A549 (cell line): Measurements from ENCODE around the gene CIART. TPM values are rescaled to one million over a fixed set of nuclear protein-coding genes. Genes with fewer than 3 reads are reported as not detected.

ENCODE experiments used
- ATAC-seq, 2 experiments: fragments of 200-7000 bp in 1 of 2; fragments of >200 bp in 1 of 2; cut with Nextera tagmentation in 1 of 2; cut with Tn5 transposase in 1 of 2; 3 replicates each; pipeline versions ENCODE4 v1.8.0 to v1.9.1; 2018 to 2020; ENCODE audit warnings: mild to moderate bottlenecking in 1 of 2, moderate library complexity in 1 of 2
- CTCF ChIA-PET: fragments of 300-600 bp; sonication (Branson Sonifier 250); formaldehyde crosslinking; extraction: SDS; loops from one replicate; lab custom pipeline; 2021; ENCODE audit warnings: antibody characterized with exemption, inconsistent platforms; lab: Yijun Ruan, JAX
- POLR2A ChIA-PET: fragments of 350-600 bp; formaldehyde crosslinking; extraction: SDS; loops from one replicate; lab custom pipeline; 2021; ENCODE audit warnings: antibody characterized with exemption, inconsistent platforms; lab: Yijun Ruan, JAX
- DNase-seq, 2 experiments: peaks; one replicate each; pipeline versions ENCODE4 v3.0.0 to v3.0.0-alpha.2; 2011 to 2016; ENCODE audit warnings: low read depth in 1 of 2, low spot score in 1 of 2
- FAIRE-seq: peaks from 2 replicates; lab custom pipeline; 2011; peaks lifted over from hg19 to GRCh38; lab: Jason Lieb, UNC
- H3K27ac ChIP-seq, 2 experiments: fragments of >200 bp; sonication (Bioruptor Twin); formaldehyde crosslinking; 3 replicates each; pipeline ENCODE4 v1.5.1; 2016 to 2017
- H3K4me1 ChIP-seq: fragments of >200 bp; sonication (Bioruptor Twin); formaldehyde crosslinking; 3 replicates; pipeline ENCODE4 v1.6.1; 2016
- H3K4me2 ChIP-seq: fragments of >200 bp; sonication (Bioruptor Twin); formaldehyde crosslinking; 3 replicates; pipeline ENCODE4 v1.6.1; 2016
- H3K4me3 ChIP-seq: fragments of >200 bp; sonication (Bioruptor Twin); formaldehyde crosslinking; 3 replicates; pipeline ENCODE4 v1.5.1; 2016
- H3K9me3 ChIP-seq: fragments of >200 bp; sonication (Bioruptor Twin); formaldehyde crosslinking; 3 replicates; pipeline ENCODE4 v1.6.1; 2016
- CHD4 ChIP-seq: fragments of 200-600 bp; sonication (generic); IDR thresholded peaks from 2 replicates; pipeline ENCODE4 v1.6.1; 2016; ENCODE audit warnings: antibody characterized with exemption, mild to moderate bottlenecking, borderline replicate concordance
- EP300 ChIP-seq, 2 experiments: fragments of >200 bp; sonication (Bioruptor Twin); formaldehyde crosslinking; IDR thresholded peaks; 2 replicates in 1 of 2; 3 replicates in 1 of 2; pipeline ENCODE4 v1.6.1; 2016 to 2017
- FOSL2 ChIP-seq, 2 experiments: fragments of 450-650 bp in 1 of 2; fragments of >200 bp in 1 of 2; sonication (Bioruptor Twin) in 1 of 2; formaldehyde crosslinking; IDR thresholded peaks; 2 replicates each; pipeline versions ENCODE4 v1.5.0 to v1.6.1; 2016 to 2020; ENCODE audit warnings: mild to moderate bottlenecking in 1 of 2, moderate library complexity in 1 of 2
- GATA3 ChIP-seq: IDR thresholded peaks from 2 replicates; pipeline ENCODE4 v1.6.1; 2012; ENCODE audit warnings: borderline replicate concordance
- HOXA7 ChIP-seq: fragments of 250-450 bp; sonication (Bioruptor Pico); IDR thresholded peaks from 2 replicates; pipeline ENCODE4 v1.5.0; 2020; ENCODE audit warnings: mild to moderate bottlenecking, moderate library complexity
- HOXB13 ChIP-seq: fragments of 250-450 bp; sonication (Bioruptor Pico); IDR thresholded peaks from 2 replicates; pipeline ENCODE4 v1.5.0; 2020; ENCODE audit warnings: low read depth, mild to moderate bottlenecking, moderate library complexity
- JUN ChIP-seq, 2 experiments: fragments of >200 bp; sonication (Bioruptor Twin); formaldehyde crosslinking; IDR thresholded peaks; 2 replicates in 1 of 2; 3 replicates in 1 of 2; pipeline ENCODE4 v1.6.1; 2016 to 2017
- JUNB ChIP-seq: fragments of >200 bp; sonication (Bioruptor Twin); formaldehyde crosslinking; IDR thresholded peaks from 2 replicates; pipeline ENCODE4 v1.6.1; 2016
- KDM5A ChIP-seq: fragments of 200-600 bp; sonication (generic); IDR thresholded peaks from 2 replicates; pipeline ENCODE4 v1.6.1; 2016; ENCODE audit warnings: antibody characterized with exemption, mild to moderate bottlenecking
- MAFK ChIP-seq: fragments of 450-650 bp; IDR thresholded peaks from 2 replicates; pipeline ENCODE4 v1.6.1; 2014; ENCODE audit not compliant: partially characterized antibody
- MAX ChIP-seq: IDR thresholded peaks from 2 replicates; pipeline ENCODE4 v1.6.1; 2012
- MAZ ChIP-seq: fragments of 150-350 bp; IDR thresholded peaks from 2 replicates; pipeline ENCODE4 v1.6.1; 2014; ENCODE audit warnings: antibody characterized with exemption, low read depth, low read length, borderline replicate concordance
- MYC ChIP-seq: IDR thresholded peaks from 2 replicates; pipeline ENCODE4 v1.6.1; 2012; ENCODE audit warnings: mild to moderate bottlenecking, inconsistent platforms, low read length, improper control_type of control experiment, borderline replicate concordance
- PHF8 ChIP-seq: fragments of 200-600 bp; sonication (generic); IDR thresholded peaks from 2 replicates; pipeline ENCODE4 v1.6.1; 2016; ENCODE audit warnings: low read depth, mild to moderate bottlenecking, antibody characterized with exemption, moderate library complexity, borderline replicate concordance
- POLR2A ChIP-seq: IDR thresholded peaks from 2 replicates; pipeline ENCODE4 v1.6.1; 2012; ENCODE audit warnings: mild to moderate bottlenecking, low read length
- ZFP36 ChIP-seq: fragments of 450-650 bp; IDR thresholded peaks from 2 replicates; pipeline ENCODE4 v1.6.1; 2014; ENCODE audit warnings: borderline replicate concordance; ENCODE audit not compliant: partially characterized antibody
- ZNF302 ChIP-seq: fragments of 250-450 bp; sonication (Bioruptor Pico); IDR thresholded peaks from 2 replicates; pipeline ENCODE4 v1.9.0; 2021; ENCODE audit warnings: inconsistent platforms, mild to moderate bottlenecking, moderate library complexity
- WGBS: methylation state at CpG from one replicate; pipeline ENCODE4 v1.1.6; 2017; ENCODE audit errors: missing lambda C conversion rate; 5-methylcytosine and 5-hydroxymethylcytosine counted together
- polyA plus RNA-seq, 4 experiments: library from polyadenylated mRNA; depleted of rRNA in 3 of 4; stranded (reverse); fragments of >200 nt; fragmentation: RNase III in 1 of 4; extraction: RNeasy Plus Mini Kit Qiagen cat#74134 plus additional on column Dnase treatment in 1 of 4; gene quantifications; 2 replicates in 3 of 4; 3 replicates in 1 of 4; pipeline ENCODE4 v1.2.3, GENCODE V29; 2011 to 2017
- TF ChIP-seq, protein P1 (sequence below): IDR thresholded peaks from 2 replicates; pipeline ENCODE4 v1.6.1; 2012; ENCODE audit warnings: low read depth, borderline replicate concordance
- TF ChIP-seq, protein P2 (sequence below): IDR thresholded peaks from 2 replicates; pipeline ENCODE4 v1.6.1; 2012
- TF ChIP-seq, protein P3 (sequence below): fragments of >200 bp; sonication (Bioruptor Twin); formaldehyde crosslinking; IDR thresholded peaks from 3 replicates; pipeline ENCODE4 v1.6.1; 2016

CIART gene
- polyA plus RNA-seq, 2 of the 4 experiments (the other 2 are of a cell fraction) = 0.48 to 1.3 TPM

GRCh38 chr1:150235294-150235851 is 47.0 kb upstream of the CIART start:
- DNase-seq = peak in 1 of 2 experiments; percentile 47
- TF ChIP-seq, protein P1, sequence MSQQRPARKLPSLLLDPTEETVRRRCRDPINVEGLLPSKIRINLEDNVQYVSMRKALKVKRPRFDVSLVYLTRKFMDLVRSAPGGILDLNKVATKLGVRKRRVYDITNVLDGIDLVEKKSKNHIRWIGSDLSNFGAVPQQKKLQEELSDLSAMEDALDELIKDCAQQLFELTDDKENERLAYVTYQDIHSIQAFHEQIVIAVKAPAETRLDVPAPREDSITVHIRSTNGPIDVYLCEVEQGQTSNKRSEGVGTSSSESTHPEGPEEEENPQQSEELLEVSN = 0 out of 2 replicates have a peak, but pooled peaks have one; percentile 6
- no peak for TF ChIP-seq MAFK
- Histone ChIP-seq H3K27ac (peak overlapping the region; percentile 87 to 98), H3K4me3 (peak overlapping the region; percentile 77), H3K4me2 (peak overlapping the region; percentile 89), H3K4me1 (peaks cover 15% of the 10 kb centered on the region), H3K9me3 (no peaks in the 10 kb centered on the region)
- FAIRE-seq = no peak
- CTCF ChIA-PET = interaction anchor here (0.7 kb wide), 1 partner anchor 1132 kb away, joined by 3 read pairs; no protein-coding TSS in a partner anchor
- peak; percentile 2 to 7; a peak in 2 of 6 replicates for ATAC-seq
- under 1% methylated on average over 26 of the region's 27 CpGs for WGBS
- POLR2A ChIA-PET = interaction anchor here (0.6 to 1.0 kb wide), 4 partner anchors 11 to 394 kb away, joined by 3 read pairs; partner anchors contain the start of gene ENSA

- peak within 1 kb of the TSS; percentile 87 to 98 for H3K27ac ChIP-seq
- H3K4me2 ChIP-seq = peak within 1 kb of the TSS; percentile 89
- peak; percentile 91 for ATAC-seq
- CTCF ChIA-PET = interaction anchor here (0.6 to 1.6 kb wide), 3 partner anchors 17 to 26 kb away, joined by 3 to 10 read pairs (median 4); no protein-coding TSS in a partner anchor
- TF ChIP-seq, protein P2, sequence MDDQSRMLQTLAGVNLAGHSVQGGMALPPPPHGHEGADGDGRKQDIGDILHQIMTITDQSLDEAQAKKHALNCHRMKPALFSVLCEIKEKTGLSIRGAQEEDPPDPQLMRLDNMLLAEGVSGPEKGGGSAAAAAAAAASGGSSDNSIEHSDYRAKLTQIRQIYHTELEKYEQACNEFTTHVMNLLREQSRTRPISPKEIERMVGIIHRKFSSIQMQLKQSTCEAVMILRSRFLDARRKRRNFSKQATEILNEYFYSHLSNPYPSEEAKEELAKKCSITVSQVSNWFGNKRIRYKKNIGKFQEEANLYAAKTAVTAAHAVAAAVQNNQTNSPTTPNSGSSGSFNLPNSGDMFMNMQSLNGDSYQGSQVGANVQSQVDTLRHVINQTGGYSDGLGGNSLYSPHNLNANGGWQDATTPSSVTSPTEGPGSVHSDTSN = peak; percentile 93
- TF ChIP-seq KDM5A (0 out of 2 replicates have a peak, but pooled peaks have one; percentile 14), HOXB13 (CRISPR knock-in tag) (0 out of 2 replicates have a peak, but pooled peaks have one; percentile 47), POLR2A (peak; percentile 96), EP300 (IDR thresholded peaks at IDR 0.05) (no peak), CHD4 (no peak), MAZ (peak; percentile 35; the same call in 1 of the 2 replicates), ZFP36 (no peak), PHF8 (0 out of 2 replicates have a peak, but pooled peaks have one; percentile 10), JUNB (no peak), MAX (peak; percentile 86), JUN (IDR thresholded peaks at IDR 0.05) (peak; percentile 60 to 93; a peak in 4 of 5 replicates), ZNF302 (CRISPR knock-in tag) (no peak), GATA3 (peak; percentile 76), HOXA7 (CRISPR knock-in tag) (peak; percentile 45; the same call in 1 of the 2 replicates), FOSL2 (IDR thresholded peaks at IDR 0.05) (no peak), FOSL2 (CRISPR knock-in tag; IDR thresholded peaks at IDR 0.05) (0 out of 2 replicates have a peak, but pooled peaks have one; percentile 22), MYC (peak; percentile 37)
- TF ChIP-seq, protein P3, sequence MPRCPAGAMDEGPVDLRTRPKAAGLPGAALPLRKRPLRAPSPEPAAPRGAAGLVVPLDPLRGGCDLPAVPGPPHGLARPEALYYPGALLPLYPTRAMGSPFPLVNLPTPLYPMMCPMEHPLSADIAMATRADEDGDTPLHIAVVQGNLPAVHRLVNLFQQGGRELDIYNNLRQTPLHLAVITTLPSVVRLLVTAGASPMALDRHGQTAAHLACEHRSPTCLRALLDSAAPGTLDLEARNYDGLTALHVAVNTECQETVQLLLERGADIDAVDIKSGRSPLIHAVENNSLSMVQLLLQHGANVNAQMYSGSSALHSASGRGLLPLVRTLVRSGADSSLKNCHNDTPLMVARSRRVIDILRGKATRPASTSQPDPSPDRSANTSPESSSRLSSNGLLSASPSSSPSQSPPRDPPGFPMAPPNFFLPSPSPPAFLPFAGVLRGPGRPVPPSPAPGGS = 0 out of 3 replicates have a peak, but pooled peaks have one; percentile 47
- TF ChIP-seq, protein P1 = peak; percentile 88
- TF ChIP-seq, all 56 proteins: peak for 14
- H3K9me3 ChIP-seq = no peaks in the 10 kb centered on the region
- FAIRE-seq (peak; percentile 23), DNase-seq (peak; percentile 99 to 100)
- H3K4me3 ChIP-seq = peak within 1 kb of the TSS; percentile 77
- peaks cover 15% of the 10 kb centered on the region for H3K4me1 ChIP-seq
- WGBS = 1% methylated on average over 33 of the region's 33 CpGs
- POLR2A ChIA-PET = interaction anchor here (0.6 to 1.0 kb wide), 5 partner anchors 11 to 394 kb away, joined by 3 read pairs; partner anchors contain the start of genes ENSA and RPRD2
Measured at GRCh38 chr1:150235852-150236613, 46.3 kb upstream of the CIART start, which contains the start of gene ANP32E. Gene ANP32E, minus strand, starts transcription at chr1:150236112. Its CDS starts 326 bp downstream, at chr1:150235786.
